GM11168 (cell line): ENCODE data around the gene CPSF4.
"Not testable (repeated sequence)": the region's sequence is repeated elsewhere in the genome, so short reads cannot be mapped to it uniquely, and the experiment has no call there.

Experiments used
- in situ Hi-C: fragments of 300-500 bp; cut with MboI; formaldehyde crosslinking; loops from one replicate; pipeline ENCODE4 v1.12.0; 2022; ENCODE audit warnings: low sequenced_read_pairs; ENCODE audit not compliant: unreplicated experiment

The CPSF4 gene

GRCh38 chr7:99407872-99408378, 30.8 kb upstream of the CPSF4 start:
- in situ Hi-C loops, result no loop called here

- in situ Hi-C loops, result no loop called here
Measured at GRCh38 chr7:99408379-99409191, 30.2 kb upstream of the CPSF4 start, which contains the start of the genes BUD31 and PDAP1. TSS of gene BUD31 (plus strand) at chr7:99408969. CDS start at chr7:99411093, 2,124 bp downstream. TSS of gene PDAP1 (minus strand) at chr7:99408597. CDS start at chr7:99408548, 49 bp downstream.

GRCh38 chr7:99409192-99409572, 29.6 kb upstream of the CPSF4 start:
- in situ Hi-C loops, result no loop called here

GRCh38 chr7:99409806-99410205, 28.9 kb upstream of the CPSF4 start:
- in situ Hi-C loops, result no loop called here

- in situ Hi-C loops, result no loop called here
Measured at GRCh38 chr7:99410635-99411034, 28.1 kb upstream of the CPSF4 start.

- in situ Hi-C loops, result not testable (repeated sequence)
Measured at GRCh38 chr7:99415513-99416127, 23.1 kb upstream of the CPSF4 start.

GRCh38 chr7:99418260-99418659, 20.5 kb upstream of the CPSF4 start:
- in situ Hi-C loops, result no loop called here

GRCh38 chr7:99419323-99420021, 19.3 kb upstream of the CPSF4 start:
- in situ Hi-C loops, result no loop called here

- in situ Hi-C loops, result no loop called here
Measured at GRCh38 chr7:99420213-99420612, 18.5 kb upstream of the CPSF4 start.

- in situ Hi-C loops, result no loop called here
Measured at GRCh38 chr7:99420986-99421385, 17.8 kb upstream of the CPSF4 start.

- in situ Hi-C loops, result no loop called here
Measured at GRCh38 chr7:99422186-99422585, 16.6 kb upstream of the CPSF4 start.

GRCh38 chr7:99422625-99423024, 16.1 kb upstream of the CPSF4 start:
- in situ Hi-C loops, result no loop called here

GRCh38 chr7:99424932-99425730, 13.6 kb upstream of the CPSF4 start:
- in situ Hi-C loops, result no loop called here

- in situ Hi-C loops, result no loop called here
Measured at GRCh38 chr7:99428972-99429566, 9.7 kb upstream of the CPSF4 start.

GRCh38 chr7:99429756-99430155, 9.0 kb upstream of the CPSF4 start:
- in situ Hi-C loops, result no loop called here

GRCh38 chr7:99431756-99432540, 6.8 kb upstream of the CPSF4 start:
- in situ Hi-C loops, result not testable (repeated sequence)

- in situ Hi-C loops, result no loop called here
Measured at GRCh38 chr7:99433158-99433557, 5.6 kb upstream of the CPSF4 start.

GRCh38 chr7:99437946-99438572, 684 bp upstream of the CPSF4 start:
- in situ Hi-C loops, result no loop called here
